SK-N-DZ (cell line): ENCODE measurements around the gene RGS21. TPM values are rescaled to one million over a fixed set of nuclear protein-coding genes. Genes with fewer than 3 reads are reported as not detected.
"Not testable (repeated sequence)": the region's sequence is repeated elsewhere in the genome, so short reads cannot be mapped to it uniquely, and the experiment has no call there.

ENCODE experiments used
- DNase-seq: peaks from one replicate; pipeline ENCODE4 v3.0.0-alpha.2; 2015; ENCODE audit warnings: low spot score
- polyA plus RNA-seq, 2 experiments: library from polyadenylated mRNA; depleted of rRNA; stranded (reverse); fragments of >200 nt; gene quantifications; 2 replicates each; pipeline ENCODE4 v1.2.3, GENCODE V29; 2014

The RGS21 gene, protein sequence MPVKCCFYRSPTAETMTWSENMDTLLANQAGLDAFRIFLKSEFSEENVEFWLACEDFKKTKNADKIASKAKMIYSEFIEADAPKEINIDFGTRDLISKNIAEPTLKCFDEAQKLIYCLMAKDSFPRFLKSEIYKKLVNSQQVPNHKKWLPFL
- not detected in 2 replicates for polyA plus RNA-seq (2014; cell fraction: cytosol; rRNA removed)
- not detected in 2 replicates for polyA plus RNA-seq (2014; cell fraction: nucleus; rRNA removed)

DNA sequence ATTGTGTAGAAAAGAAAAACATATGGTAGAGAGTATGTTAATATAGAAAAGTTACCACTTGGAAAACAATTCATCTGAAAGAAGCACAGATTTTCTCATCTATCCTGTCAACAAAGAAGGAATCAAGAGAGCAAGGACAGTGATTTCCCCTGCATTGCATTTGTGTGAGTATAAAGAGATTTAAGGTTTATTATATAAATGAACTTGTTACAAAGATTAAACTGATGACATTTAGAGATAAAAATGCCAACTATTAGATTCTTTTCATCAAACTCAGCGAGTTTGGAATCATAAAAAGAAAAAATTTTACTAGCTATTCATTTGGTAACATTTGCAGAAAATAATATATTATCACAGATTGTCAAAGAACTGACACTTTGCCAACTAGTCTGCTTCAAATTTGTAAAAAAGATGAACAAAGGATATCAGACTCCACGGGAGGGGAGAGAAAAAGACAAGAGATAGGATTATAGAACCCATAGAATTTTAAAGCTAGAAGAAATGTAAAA lies at the start of gene RGS21:
Gene RGS21, plus strand, starts transcription at position 51 of the 509 bp plus-strand sequence. CDS start 26,045 bp downstream, outside the sequence.
- no peak for DNase-seq

DNA sequence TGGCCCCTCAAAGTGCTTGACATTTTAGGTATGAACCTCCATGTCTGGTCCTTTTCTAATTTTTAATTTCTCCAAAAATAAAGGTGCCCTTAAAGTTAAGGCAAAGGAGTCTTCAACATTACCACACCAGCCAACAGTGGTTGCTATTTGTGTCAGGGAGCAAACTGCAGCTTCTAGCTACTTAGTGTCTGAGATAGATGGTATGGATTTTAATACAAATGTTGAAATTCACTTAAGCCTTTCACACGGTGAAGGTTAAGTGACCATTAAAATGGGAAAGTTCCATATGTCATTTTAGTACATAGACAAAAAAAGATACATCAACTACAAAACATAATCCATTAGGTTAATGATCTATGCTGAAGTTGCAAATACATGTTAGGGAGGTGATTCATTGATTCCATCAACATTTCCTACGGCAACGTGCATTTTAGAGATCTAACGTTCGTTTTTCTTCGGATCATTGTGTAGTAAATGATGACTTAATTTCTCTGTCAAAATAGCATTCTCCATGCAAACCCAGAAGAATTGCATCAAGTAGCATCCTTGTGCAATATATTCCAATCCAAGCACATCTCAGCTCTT lies 48.2 kb upstream of the RGS21 start:
- no peak for DNase-seq

DNA sequence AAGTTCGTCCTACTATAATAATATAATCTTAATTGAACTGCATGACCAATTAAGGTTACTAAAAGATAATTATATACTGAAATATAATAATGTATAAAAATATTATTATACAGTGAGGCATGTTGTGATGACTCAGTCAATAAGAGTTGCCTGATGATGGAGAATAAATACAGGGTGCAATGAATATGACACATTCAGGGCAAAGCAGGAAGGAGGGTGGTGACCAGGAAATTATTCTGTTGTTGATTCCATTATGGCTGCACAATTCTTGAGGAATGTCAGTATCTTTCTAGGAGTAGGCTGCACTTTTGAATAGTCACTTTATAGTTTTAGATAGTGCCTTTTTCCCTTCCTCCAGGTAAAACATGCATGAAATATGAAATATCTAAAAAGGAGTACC lies 46.4 kb upstream of the RGS21 start:
- DNase-seq = no peak

GRCh38 chr1:192272732-192273131 lies 44.1 kb upstream of the RGS21 start:
- DNase-seq = no peak

- no peak for DNase-seq
These were observed 42.2 kb upstream of the RGS21 start for GRCh38 chr1:192274588-192274987.

GRCh38 chr1:192277635-192278034 lies 39.2 kb upstream of the RGS21 start:
- no peak for DNase-seq

- DNase-seq = no peak
These were observed 31.9 kb upstream of the RGS21 start for GRCh38 chr1:192284927-192285326.

DNA sequence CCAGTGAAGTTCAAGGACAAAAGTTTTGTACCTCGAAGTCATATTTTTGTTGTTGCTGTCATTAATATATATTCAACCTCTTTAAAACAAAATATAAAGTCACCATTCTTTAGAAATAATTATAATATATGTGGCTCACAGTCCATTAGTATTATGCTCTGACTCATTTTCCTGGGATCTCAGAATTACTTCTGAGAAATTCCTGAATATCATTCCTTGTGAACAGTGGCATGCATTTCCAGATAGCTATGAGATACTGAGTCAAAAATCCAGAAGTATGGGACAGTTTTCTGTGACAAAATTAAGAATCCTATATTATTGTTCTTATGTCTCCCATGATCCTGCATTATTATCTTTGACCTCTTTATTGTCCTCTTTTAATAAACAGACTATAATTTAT lies 13.8 kb upstream of the RGS21 start:
- no peak for DNase-seq

DNA sequence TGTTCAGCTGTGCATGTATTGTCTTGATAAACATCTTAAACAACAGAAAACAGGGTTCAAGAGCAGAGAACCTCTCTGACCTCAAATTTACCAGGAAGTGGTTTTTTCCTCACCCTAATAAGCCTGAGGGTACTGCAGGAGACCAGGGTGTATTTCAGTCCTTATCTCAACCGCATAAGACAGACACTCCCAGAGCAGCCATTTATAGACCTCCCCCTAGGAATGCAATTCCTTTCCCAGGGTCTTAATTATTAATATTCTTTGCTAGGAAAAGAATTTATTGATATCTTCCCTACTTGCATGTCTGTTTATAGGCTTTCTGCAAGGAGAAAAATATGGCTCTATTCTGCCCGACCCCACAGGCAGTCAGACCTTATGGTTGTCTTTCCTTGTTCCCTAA lies 8.5 kb upstream of the RGS21 start:
- DNase-seq = not testable (repeated sequence)

DNA sequence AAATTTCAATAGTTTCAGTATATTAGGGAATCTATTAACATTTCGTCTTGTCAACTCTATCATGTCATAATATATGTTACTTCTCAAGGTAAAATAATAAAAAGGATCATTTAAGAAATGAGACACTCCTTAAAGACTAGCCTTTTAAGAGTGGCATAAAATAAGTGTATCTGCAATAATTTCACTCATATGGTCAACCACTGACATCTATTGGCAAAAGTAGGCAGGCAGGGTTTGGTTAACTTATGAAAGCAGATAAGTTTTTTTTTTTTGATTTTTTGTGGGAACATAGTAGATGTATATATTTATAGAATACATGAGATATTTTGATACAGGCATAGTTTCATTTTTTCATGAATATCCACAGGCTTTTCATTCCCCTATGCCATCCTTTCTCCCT lies 5.5 kb upstream of the RGS21 start:
- peak; percentile 2 for DNase-seq

DNA sequence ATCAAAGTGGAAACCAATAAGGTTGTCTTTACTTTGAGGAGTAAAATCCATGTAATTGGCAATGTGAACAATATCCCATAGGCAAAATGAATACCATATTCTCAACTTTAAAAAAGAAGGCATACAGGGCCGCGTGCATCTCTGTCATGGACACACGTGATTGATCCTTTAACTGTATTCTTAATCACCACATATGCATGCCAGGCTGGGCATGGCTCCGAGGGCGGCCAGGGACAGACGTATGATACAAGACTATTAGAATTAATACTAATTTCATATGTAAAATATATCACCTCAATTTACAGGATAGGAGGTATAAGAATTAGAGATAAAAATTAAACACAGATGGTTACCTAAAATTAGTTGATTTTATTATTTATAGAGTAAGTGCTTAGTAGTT lies 11.2 kb downstream of the RGS21 start:
- no peak for DNase-seq

DNA sequence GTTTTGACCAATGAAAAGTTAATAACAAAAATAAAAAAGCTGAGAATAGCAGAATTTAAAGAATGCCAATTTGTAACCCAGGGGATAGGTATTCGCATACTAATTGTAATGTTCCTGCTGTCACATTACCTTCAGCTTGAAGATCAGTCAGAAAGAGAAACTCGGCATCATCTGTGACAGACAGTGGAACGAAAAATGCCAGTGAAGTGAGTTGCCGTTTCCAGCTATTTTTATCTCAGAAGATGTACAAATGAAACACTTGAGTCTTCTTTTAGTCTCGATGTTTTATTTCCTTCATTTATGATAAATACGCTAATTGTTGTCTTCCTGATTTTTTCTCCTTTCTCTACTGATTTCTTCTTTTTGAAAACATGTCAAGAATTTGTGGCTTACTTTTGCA lies 26.1 kb downstream of the RGS21 start:
- no peak for DNase-seq

DNA sequence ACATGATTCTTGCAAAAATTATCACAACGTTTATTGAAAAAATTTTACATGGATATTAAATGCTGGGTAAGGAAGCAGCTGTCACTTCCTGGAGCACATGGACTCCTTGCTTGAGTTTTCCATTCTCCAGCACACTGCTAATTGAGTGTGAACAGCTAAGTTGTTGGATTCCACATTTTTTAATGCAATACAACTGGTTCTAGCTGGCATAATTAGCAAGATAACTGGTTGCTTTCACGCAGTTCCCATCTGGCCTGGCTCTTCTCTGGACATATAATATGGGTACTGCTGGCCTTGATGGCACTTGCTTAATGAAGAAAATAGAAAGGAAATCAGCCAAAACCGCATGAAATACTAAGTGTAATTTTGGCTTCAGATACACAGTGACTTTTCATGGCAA lies 26.6 kb downstream of the RGS21 start:
- DNase-seq = no peak

- no peak for DNase-seq
These were observed 32.5 kb downstream of the RGS21 start for GRCh38 chr1:192349314-192349713.

- no peak for DNase-seq
These were observed 33.6 kb downstream of the RGS21 start for GRCh38 chr1:192350356-192350755.

DNA sequence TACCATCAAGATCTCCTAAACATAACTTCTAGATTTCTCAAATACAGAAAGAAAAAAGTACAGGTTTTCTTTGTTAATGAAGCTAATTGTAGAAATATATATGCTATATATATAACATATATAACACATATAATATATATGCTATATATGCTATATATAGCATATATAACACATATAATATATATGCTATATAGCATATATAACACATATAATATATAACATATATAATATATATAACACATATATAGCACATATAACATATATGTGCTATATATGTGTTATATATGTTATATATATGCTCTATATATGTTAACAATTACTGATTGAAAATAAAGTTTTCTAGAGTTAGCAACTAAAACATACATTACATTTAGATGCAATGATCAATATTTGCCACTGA lies 34.8 kb downstream of the RGS21 start:
- no peak for DNase-seq

GRCh38 chr1:192357924-192358323 lies 41.1 kb downstream of the RGS21 start:
- DNase-seq = no peak

GRCh38 chr1:192358402-192358801 lies 41.6 kb downstream of the RGS21 start:
- DNase-seq = no peak

- DNase-seq = no peak
These were observed 42.0 kb downstream of the RGS21 start for GRCh38 chr1:192358822-192359221.

DNA sequence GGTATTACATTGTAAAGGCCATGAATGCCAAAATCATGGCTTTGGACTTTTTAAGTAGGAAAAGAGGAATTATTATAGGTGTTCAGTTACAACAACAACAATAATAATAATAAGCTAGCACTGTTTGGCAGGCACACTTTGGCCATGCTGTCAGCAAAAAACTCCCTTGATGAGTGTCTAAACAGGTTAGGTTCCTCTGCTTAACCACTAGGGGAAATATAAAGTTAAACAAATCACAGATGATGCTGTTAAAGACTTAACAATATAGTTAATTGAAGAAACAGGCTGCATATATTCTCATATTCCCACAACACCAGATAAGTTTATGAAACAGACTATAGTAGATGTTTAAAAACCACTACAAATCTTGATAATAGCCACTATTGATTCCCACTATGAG lies 46.4 kb downstream of the RGS21 start:
- DNase-seq = no peak

DNA sequence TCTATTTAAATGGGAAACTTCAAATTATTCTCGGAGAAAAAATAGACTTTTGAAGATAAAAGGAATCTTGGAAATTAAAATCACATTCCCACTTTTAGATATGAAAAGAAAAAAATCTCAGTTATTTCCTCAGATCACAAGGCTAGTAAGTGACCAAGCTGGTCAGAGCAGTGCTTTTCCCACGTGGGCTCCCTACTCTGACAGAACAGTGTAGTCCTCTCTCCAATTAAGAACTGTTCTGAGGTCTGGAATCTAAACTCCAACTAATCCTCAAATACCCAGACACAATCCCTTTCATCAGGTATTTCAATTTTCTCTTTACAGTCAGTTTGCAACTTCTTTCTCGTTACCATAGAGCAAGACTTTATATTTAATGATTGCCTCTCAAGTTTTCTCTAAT lies 50.6 kb downstream of the RGS21 start:
- DNase-seq = no peak

DNA sequence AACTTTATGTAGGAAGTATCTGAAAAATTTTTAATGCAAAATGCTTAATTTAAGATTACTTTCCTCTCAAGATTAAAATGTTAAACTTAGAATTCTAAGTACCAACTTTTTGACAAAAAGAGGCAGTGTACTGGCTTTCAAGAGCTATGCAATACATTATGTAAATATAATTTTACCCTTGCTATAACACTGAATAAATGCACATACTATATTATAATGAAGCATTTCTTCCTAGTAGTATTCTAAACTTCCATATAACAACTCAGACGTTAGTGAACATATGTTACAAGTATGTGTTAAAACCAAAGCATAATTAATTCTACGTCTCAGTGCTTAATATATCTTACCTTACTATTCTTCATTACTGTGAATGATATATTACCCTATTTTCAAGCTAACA lies 58.5 kb downstream of the RGS21 start:
- DNase-seq = no peak

DNA sequence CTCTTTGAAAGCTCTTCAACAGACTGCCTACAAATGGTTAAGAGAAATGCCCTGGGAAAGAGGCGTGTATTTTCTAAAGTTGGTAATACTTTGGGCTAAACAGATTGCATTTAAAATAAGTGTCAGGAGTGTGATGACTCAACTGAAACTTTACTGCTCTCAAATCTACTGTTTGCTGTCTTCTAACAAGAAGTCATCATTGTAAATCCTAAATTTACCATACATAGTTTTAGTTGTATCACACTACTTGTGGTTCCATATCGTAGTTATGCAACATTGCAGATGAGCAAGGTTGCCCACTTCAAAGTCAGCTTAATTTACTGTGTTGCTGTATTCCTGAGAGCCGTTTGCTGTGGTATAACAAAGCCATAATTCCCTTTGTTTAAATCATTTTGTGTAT lies 59.6 kb downstream of the RGS21 start:
- DNase-seq = no peak

DNA sequence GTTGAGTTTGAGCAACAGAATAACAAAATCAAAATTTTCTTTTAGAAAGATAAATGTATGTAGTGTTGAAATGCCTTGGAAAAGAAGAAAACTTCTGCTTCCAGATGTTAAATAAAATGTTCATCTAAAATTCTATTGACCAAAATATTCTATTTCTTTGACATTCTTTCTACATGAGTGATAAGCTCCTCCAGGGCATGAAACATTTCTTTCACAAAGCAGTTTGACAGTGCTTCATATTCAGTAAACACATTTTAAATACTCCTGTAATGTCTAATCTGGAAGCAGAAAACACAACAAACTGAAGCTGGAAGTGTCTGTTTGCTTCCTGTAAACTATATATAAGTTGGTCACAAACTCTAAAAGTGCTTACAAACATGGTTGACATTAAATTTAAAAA lies 61.5 kb downstream of the RGS21 start:
- no peak for DNase-seq
